SK-N-SH treated with all-trans-retinoic acid at 6 μM for 48 hours (cell line): Measurements from ENCODE around the gene SUN3.

Source experiments
- BACH2 ChIP-seq: fragments of 250-450 bp; sonication (Bioruptor Pico); IDR thresholded peaks from 2 replicates; pipeline ENCODE4 v1.9.0; 2021; ENCODE audit warnings: mild to moderate bottlenecking, borderline replicate concordance
- TOX ChIP-seq: fragments of 250-450 bp; sonication (Bioruptor Pico); IDR thresholded peaks from 2 replicates; pipeline ENCODE4 v1.8.0; 2021; ENCODE audit warnings: mild to moderate bottlenecking, moderate library complexity, borderline replicate concordance
- ZFP3 ChIP-seq: fragments of 250-450 bp; sonication (Bioruptor Pico); IDR thresholded peaks from 2 replicates; pipeline ENCODE4 v1.5.0; 2020; ENCODE audit warnings: mild to moderate bottlenecking, moderate library complexity
- ZFP30 ChIP-seq: fragments of 450-650 bp; formaldehyde crosslinking; IDR thresholded peaks from 2 replicates; pipeline ENCODE4 v1.5.0; 2022; ENCODE audit warnings: mild to moderate bottlenecking, moderate library complexity
- ZNF565 ChIP-seq: fragments of 450-650 bp; formaldehyde crosslinking; conservative IDR thresholded peaks from 2 replicates; pipeline ENCODE4 v1.5.0; 2020; ENCODE audit warnings: low read depth, mild to moderate bottlenecking, moderate library complexity
- ZNF70 ChIP-seq: fragments of 450-650 bp; formaldehyde crosslinking; IDR thresholded peaks from 2 replicates; pipeline ENCODE4 v1.5.0; 2020; ENCODE audit warnings: mild to moderate bottlenecking, moderate library complexity
- TF ChIP-seq, protein P1 (sequence below): fragments of 250-450 bp; sonication (Bioruptor Pico); IDR thresholded peaks from 2 replicates; pipeline ENCODE4 v1.5.1; 2020; ENCODE audit warnings: low read depth, mild to moderate bottlenecking, moderate library complexity
- TF ChIP-seq, protein P2 (sequence below): fragments of 250-450 bp; sonication (Bioruptor Pico); IDR thresholded peaks from 2 replicates; pipeline ENCODE4 v1.5.0; 2020; ENCODE audit warnings: mild to moderate bottlenecking, moderate library complexity
- TF ChIP-seq, protein P3 (sequence below): fragments of 250-450 bp; sonication (Bioruptor Pico); IDR thresholded peaks from 2 replicates; pipeline ENCODE4 v1.8.0; 2021; ENCODE audit warnings: low read depth, mild to moderate bottlenecking, moderate library complexity, borderline replicate concordance
- TF ChIP-seq, protein P4 (sequence below): fragments of 250-450 bp; sonication (Bioruptor Pico); IDR thresholded peaks from 2 replicates; pipeline ENCODE4 v1.5.1; 2021; ENCODE audit warnings: mild to moderate bottlenecking, moderate library complexity
- TF ChIP-seq, protein P5 (sequence below): fragments of 250-450 bp; sonication (Bioruptor Pico); IDR thresholded peaks from 2 replicates; pipeline ENCODE4 v1.8.0; 2020; ENCODE audit warnings: mild to moderate bottlenecking, moderate library complexity, borderline replicate concordance

DNA sequence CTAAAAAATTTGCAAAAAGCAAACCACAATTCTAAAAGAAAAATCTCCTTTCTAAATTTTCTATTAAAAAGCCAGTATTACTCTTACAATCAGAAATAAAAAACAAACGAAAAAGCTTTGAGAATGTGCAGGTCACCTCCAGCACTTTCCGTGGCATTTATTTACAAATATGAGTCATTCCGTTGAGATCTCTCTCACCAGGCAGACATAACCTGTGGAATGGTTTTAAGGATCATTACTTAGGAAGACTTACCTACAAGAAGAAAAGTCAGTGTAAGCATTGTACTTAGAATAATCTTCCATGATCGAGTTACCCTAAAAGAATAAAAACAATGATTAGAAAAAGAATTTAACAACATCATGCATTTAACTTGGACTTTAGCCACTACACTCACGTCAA, 3.3 kb downstream of the SUN3 start:
- TF ChIP-seq ZNF70, result no peak
- TF ChIP-seq, protein P1, sequence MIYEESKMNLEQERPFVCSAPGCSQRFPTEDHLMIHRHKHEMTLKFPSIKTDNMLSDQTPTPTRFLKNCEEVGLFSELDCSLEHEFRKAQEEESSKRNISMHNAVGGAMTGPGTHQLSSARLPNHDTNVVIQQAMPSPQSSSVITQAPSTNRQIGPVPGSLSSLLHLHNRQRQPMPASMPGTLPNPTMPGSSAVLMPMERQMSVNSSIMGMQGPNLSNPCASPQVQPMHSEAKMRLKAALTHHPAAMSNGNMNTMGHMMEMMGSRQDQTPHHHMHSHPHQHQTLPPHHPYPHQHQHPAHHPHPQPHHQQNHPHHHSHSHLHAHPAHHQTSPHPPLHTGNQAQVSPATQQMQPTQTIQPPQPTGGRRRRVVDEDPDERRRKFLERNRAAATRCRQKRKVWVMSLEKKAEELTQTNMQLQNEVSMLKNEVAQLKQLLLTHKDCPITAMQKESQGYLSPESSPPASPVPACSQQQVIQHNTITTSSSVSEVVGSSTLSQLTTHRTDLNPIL (CRISPR knock-in tag), result no peak
- no peak for TF ChIP-seq ZFP30 (CRISPR knock-in tag)
- TF ChIP-seq ZNF565 (CRISPR knock-in tag), result no peak
- TF ChIP-seq BACH2 (CRISPR knock-in tag), result no peak
- TF ChIP-seq, protein P2, sequence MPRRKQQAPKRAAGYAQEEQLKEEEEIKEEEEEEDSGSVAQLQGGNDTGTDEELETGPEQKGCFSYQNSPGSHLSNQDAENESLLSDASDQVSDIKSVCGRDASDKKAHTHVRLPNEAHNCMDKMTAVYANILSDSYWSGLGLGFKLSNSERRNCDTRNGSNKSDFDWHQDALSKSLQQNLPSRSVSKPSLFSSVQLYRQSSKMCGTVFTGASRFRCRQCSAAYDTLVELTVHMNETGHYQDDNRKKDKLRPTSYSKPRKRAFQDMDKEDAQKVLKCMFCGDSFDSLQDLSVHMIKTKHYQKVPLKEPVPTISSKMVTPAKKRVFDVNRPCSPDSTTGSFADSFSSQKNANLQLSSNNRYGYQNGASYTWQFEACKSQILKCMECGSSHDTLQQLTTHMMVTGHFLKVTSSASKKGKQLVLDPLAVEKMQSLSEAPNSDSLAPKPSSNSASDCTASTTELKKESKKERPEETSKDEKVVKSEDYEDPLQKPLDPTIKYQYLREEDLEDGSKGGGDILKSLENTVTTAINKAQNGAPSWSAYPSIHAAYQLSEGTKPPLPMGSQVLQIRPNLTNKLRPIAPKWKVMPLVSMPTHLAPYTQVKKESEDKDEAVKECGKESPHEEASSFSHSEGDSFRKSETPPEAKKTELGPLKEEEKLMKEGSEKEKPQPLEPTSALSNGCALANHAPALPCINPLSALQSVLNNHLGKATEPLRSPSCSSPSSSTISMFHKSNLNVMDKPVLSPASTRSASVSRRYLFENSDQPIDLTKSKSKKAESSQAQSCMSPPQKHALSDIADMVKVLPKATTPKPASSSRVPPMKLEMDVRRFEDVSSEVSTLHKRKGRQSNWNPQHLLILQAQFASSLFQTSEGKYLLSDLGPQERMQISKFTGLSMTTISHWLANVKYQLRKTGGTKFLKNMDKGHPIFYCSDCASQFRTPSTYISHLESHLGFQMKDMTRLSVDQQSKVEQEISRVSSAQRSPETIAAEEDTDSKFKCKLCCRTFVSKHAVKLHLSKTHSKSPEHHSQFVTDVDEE (CRISPR knock-in tag), result no peak
- TF ChIP-seq, protein P3, sequence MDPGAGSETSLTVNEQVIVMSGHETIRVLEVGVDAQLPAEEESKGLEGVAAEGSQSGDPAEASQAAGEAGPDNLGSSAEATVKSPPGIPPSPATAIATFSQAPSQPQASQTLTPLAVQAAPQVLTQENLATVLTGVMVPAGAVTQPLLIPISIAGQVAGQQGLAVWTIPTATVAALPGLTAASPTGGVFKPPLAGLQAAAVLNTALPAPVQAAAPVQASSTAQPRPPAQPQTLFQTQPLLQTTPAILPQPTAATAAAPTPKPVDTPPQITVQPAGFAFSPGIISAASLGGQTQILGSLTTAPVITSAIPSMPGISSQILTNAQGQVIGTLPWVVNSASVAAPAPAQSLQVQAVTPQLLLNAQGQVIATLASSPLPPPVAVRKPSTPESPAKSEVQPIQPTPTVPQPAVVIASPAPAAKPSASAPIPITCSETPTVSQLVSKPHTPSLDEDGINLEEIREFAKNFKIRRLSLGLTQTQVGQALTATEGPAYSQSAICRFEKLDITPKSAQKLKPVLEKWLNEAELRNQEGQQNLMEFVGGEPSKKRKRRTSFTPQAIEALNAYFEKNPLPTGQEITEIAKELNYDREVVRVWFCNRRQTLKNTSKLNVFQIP, result no peak
- TF ChIP-seq TOX (CRISPR knock-in tag), result no peak
- no peak for TF ChIP-seq ZFP3 (CRISPR knock-in tag)
- TF ChIP-seq, protein P4, sequence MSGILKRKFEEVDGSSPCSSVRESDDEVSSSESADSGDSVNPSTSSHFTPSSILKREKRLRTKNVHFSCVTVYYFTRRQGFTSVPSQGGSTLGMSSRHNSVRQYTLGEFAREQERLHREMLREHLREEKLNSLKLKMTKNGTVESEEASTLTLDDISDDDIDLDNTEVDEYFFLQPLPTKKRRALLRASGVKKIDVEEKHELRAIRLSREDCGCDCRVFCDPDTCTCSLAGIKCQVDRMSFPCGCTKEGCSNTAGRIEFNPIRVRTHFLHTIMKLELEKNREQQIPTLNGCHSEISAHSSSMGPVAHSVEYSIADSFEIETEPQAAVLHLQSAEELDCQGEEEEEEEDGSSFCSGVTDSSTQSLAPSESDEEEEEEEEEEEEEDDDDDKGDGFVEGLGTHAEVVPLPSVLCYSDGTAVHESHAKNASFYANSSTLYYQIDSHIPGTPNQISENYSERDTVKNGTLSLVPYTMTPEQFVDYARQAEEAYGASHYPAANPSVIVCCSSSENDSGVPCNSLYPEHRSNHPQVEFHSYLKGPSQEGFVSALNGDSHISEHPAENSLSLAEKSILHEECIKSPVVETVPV (CRISPR knock-in tag), result no peak
- TF ChIP-seq, protein P5, sequence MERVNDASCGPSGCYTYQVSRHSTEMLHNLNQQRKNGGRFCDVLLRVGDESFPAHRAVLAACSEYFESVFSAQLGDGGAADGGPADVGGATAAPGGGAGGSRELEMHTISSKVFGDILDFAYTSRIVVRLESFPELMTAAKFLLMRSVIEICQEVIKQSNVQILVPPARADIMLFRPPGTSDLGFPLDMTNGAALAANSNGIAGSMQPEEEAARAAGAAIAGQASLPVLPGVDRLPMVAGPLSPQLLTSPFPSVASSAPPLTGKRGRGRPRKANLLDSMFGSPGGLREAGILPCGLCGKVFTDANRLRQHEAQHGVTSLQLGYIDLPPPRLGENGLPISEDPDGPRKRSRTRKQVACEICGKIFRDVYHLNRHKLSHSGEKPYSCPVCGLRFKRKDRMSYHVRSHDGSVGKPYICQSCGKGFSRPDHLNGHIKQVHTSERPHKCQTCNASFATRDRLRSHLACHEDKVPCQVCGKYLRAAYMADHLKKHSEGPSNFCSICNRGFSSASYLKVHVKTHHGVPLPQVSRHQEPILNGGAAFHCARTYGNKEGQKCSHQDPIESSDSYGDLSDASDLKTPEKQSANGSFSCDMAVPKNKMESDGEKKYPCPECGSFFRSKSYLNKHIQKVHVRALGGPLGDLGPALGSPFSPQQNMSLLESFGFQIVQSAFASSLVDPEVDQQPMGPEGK (CRISPR knock-in tag), result no peak
